OCI-LY1 (cell line): ENCODE results near the gene FERMT1.

Source experiments
- EZH2 ChIP-seq: fragments of 200-600 bp; sonication (generic), shearing (Covaris generic); IDR thresholded peaks from 2 replicates; pipeline ENCODE4 v1.8.0; 2017; ENCODE audit warnings: borderline replicate concordance, mixed run types, mild to moderate bottlenecking, antibody characterized with exemption, low read length, moderate library complexity, mixed read lengths
- TF ChIP-seq, protein P1 (sequence below): fragments of 200-600 bp; sonication (generic), shearing (Covaris generic); IDR thresholded peaks from 2 replicates; pipeline ENCODE4 v1.5.1; 2017; ENCODE audit warnings: mild to moderate bottlenecking, antibody characterized with exemption, low read length, moderate library complexity, mixed read lengths

DNA sequence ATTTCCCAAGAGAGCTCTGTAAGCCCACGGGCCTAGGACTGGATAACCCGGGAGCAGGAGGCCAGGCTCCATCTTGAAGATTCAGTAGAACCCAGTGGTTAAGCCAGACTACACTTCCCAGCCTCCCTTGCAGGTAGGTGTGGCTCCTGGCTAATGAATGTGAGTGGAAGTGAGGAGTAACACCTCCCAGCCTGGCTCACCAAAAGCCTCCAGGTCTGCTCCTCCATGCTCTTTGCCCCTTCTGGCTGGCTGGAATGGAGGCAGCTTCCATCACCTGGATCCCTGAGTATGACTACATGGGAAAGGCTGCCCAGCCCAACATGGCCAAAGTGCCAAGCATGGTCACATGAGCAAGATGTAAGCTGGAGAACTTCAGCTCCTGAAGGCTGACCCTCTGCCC lies 78.7 kb downstream of the FERMT1 start:
- TF ChIP-seq, protein P1, sequence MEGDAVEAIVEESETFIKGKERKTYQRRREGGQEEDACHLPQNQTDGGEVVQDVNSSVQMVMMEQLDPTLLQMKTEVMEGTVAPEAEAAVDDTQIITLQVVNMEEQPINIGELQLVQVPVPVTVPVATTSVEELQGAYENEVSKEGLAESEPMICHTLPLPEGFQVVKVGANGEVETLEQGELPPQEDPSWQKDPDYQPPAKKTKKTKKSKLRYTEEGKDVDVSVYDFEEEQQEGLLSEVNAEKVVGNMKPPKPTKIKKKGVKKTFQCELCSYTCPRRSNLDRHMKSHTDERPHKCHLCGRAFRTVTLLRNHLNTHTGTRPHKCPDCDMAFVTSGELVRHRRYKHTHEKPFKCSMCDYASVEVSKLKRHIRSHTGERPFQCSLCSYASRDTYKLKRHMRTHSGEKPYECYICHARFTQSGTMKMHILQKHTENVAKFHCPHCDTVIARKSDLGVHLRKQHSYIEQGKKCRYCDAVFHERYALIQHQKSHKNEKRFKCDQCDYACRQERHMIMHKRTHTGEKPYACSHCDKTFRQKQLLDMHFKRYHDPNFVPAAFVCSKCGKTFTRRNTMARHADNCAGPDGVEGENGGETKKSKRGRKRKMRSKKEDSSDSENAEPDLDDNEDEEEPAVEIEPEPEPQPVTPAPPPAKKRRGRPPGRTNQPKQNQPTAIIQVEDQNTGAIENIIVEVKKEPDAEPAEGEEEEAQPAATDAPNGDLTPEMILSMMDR = no peak
- TF ChIP-seq EZH2 = no peak
